ENCODE data around the gene ZNF862. TPM values are rescaled to one million over a fixed set of nuclear protein-coding genes. Genes with fewer than 3 reads are reported as not detected.

The ZNF862 gene
- total RNA-seq, 1 experiment from 2014 or later, result 1.9 TPM

DNA sequence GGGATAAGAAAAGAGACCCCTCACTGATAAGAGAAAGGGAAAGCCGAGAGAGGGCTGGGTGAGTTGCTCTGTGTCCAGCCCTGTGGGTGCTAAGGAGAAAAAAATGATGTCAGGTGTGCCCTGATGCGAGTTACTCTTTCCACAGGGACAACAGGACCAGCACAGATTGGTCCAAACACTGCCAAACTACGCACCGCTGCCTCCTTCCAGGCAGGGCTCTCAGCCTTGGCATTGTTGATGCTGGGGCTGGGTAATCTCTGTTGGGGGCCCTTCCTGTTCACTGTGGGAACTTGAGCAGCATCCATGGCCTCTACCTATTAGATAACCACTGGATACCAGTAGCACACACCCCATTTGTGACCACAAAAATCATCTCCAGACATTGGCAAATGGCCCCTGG is 25.3 kb downstream of the ZNF862 start:
- Histone ChIP-seq H3K23ac (ENCODE audit: insufficient read length, low read depth, low read length) (no peak overlapping the region), H2BK5ac (ENCODE audit: insufficient read length, low read length) (no peak overlapping the region), H2AK5ac (ENCODE audit: insufficient read length, low read length) (no peak overlapping the region), H3K9ac (ENCODE audit: extremely low read depth, insufficient read length, low read length) (no peak overlapping the region), H2BK12ac (ENCODE audit: insufficient read length, low read depth, low read length) (no peak overlapping the region), H3T11ph (ENCODE audit: low read length) (no peak overlapping the region), H3K14ac (ENCODE audit: insufficient read depth, low read length) (no peak overlapping the region), H3K4ac (ENCODE audit: low read depth, low read length) (no peak overlapping the region), H2BK120ac (ENCODE audit: low read depth, low read length, poor library complexity, severe bottlenecking) (no peak overlapping the region), H2BK15ac (ENCODE audit: low read depth, low read length) (no peak overlapping the region), H3K9me3 (ENCODE audit: control insufficient read depth, low read depth, low read length) (no peaks in the 10 kb centered on the region), H2BK20ac (ENCODE audit: low read depth, low read length, poor library complexity, severe bottlenecking) (no peak overlapping the region), H3K4me2 (ENCODE audit: insufficient read depth, insufficient read length, low read length) (no peak overlapping the region), H4K8ac (replicated peaks; ENCODE audit: insufficient read length, low read depth, low read length) (no peak overlapping the region), H3K27ac (ENCODE audit: insufficient read length, low read depth, low read length) (no peak overlapping the region), H3K4me1 (ENCODE audit: insufficient read depth, low read length) (no peaks in the 10 kb centered on the region), H3K56ac (ENCODE audit: insufficient read length, low read depth, low read length) (no peak overlapping the region), H4K20me1 (ENCODE audit: control insufficient read depth, insufficient read depth, insufficient read length) (no peaks in the 10 kb centered on the region), H3K79me2 (ENCODE audit: insufficient read depth, low read length) (no peaks in the 10 kb centered on the region), H3K18ac (ENCODE audit: insufficient read length, low read depth, low read length) (no peak overlapping the region), H2AFZ (ENCODE audit: low read length) (no peak overlapping the region), H4K5ac (ENCODE audit: insufficient read length, low read depth, low read length) (no peak overlapping the region), H4K91ac (ENCODE audit: insufficient read length, low read depth, low read length) (no peak overlapping the region), H3K23me2 (ENCODE audit: insufficient read length, low read depth, low read length, poor library complexity, severe bottlenecking) (no peaks in the 10 kb centered on the region), H3K79me1 (ENCODE audit: insufficient read depth, low read depth, low read length, poor library complexity, severe bottlenecking) (no peaks in the 10 kb centered on the region), H3K27me3 (ENCODE audit: insufficient read depth, low read length) (no peaks in the 10 kb centered on the region)
- H3K4me3 Mint-ChIP-seq, result no peak overlapping the region
- TF ChIP-seq, protein P1, sequence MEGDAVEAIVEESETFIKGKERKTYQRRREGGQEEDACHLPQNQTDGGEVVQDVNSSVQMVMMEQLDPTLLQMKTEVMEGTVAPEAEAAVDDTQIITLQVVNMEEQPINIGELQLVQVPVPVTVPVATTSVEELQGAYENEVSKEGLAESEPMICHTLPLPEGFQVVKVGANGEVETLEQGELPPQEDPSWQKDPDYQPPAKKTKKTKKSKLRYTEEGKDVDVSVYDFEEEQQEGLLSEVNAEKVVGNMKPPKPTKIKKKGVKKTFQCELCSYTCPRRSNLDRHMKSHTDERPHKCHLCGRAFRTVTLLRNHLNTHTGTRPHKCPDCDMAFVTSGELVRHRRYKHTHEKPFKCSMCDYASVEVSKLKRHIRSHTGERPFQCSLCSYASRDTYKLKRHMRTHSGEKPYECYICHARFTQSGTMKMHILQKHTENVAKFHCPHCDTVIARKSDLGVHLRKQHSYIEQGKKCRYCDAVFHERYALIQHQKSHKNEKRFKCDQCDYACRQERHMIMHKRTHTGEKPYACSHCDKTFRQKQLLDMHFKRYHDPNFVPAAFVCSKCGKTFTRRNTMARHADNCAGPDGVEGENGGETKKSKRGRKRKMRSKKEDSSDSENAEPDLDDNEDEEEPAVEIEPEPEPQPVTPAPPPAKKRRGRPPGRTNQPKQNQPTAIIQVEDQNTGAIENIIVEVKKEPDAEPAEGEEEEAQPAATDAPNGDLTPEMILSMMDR (conservative IDR thresholded peaks at IDR 0.05), result no peak
- WGBS (ENCODE audit: extremely low coverage, insufficient read length, low lambda C conversion rate), result no CpG with 5 or more reads among the region's 4 CpGs
- H3K9me3 Mint-ChIP-seq, result no peaks in the 10 kb centered on the region
- H3K27me3 Mint-ChIP-seq (ENCODE audit: low read depth), result peaks cover 21% of the 10 kb centered on the region
- no peak for DNase-seq
- H3K27ac Mint-ChIP-seq, result no peak overlapping the region
- peaks cover 0 to 2% of the 10 kb centered on the region in 2 experiments; a peak in 1 of 4 replicates for H3K4me1 Mint-ChIP-seq
- H3K36me3 Mint-ChIP-seq (ENCODE audit: insufficient read depth in 1 of 3, low read depth in 3 of 3), result no peaks in the 10 kb centered on the region

Data from H9 (cell line).